Liver (tissue), 9 donors: Measurements from ENCODE around the gene IFT122. TPM values are rescaled to one million over a fixed set of nuclear protein-coding genes. Genes with fewer than 3 reads are reported as not detected.

ENCODE experiments used
- DNase-seq: peaks from one replicate; pipeline ENCODE4 v3.0.0-alpha.2; 2017; ENCODE audit warnings: low spot score
- H3K27ac ChIP-seq, 2 donors: one replicate each; pipeline ENCODE4 v1.7.0; 2013; ENCODE audit warnings: inconsistent platforms in 2 of 2, low read length in 2 of 2, control low read depth in 1 of 2, low read depth in 1 of 2, mild to moderate bottlenecking in 1 of 2
- H3K27me3 ChIP-seq, 4 donors: one replicate each; pipeline versions ENCODE4 v1.6.1 to v1.7.0; 2013; ENCODE audit warnings: low read length in 3 of 4, inconsistent platforms in 1 of 4, mild to moderate bottlenecking in 1 of 4, moderate library complexity in 1 of 4; ENCODE audit not compliant: control insufficient read depth in 4 of 4, insufficient read depth in 4 of 4
- H3K36me3 ChIP-seq, 4 donors: one replicate each; pipeline versions ENCODE4 v1.6.1 to v1.7.0; 2013; ENCODE audit warnings: low read length in 3 of 4, mild to moderate bottlenecking in 3 of 4, low read depth in 1 of 4, moderate library complexity in 1 of 4; ENCODE audit not compliant: control insufficient read depth in 4 of 4, insufficient read depth in 3 of 4
- H3K4me1 ChIP-seq, 4 donors: one replicate each; pipeline versions ENCODE4 v1.6.1 to v1.7.0; 2013; ENCODE audit warnings: low read length in 3 of 4, mild to moderate bottlenecking in 3 of 4, moderate library complexity in 1 of 4; ENCODE audit not compliant: control insufficient read depth in 4 of 4, insufficient read depth in 4 of 4
- H3K4me3 ChIP-seq, 3 donors: one replicate each; pipeline versions ENCODE4 v1.6.1 to v1.7.0; 2013; ENCODE audit warnings: low read length in 3 of 3, control low read depth in 1 of 3, low read depth in 1 of 3, mild to moderate bottlenecking in 1 of 3
- H3K9ac ChIP-seq, 2 donors: one replicate each; pipeline ENCODE4 v1.7.0; 2013; ENCODE audit warnings: low read length in 2 of 2, mild to moderate bottlenecking in 2 of 2, moderate library complexity in 2 of 2, control low read depth in 1 of 2, low read depth in 1 of 2
- H3K9me3 ChIP-seq, 4 donors: one replicate each; pipeline versions ENCODE4 v1.6.1 to v1.7.0; 2013; ENCODE audit warnings: low read length in 3 of 4; ENCODE audit not compliant: control insufficient read depth in 4 of 4
- ATF3 ChIP-seq: IDR thresholded peaks from 2 replicates; pipeline ENCODE4 v1.6.1; 2016; ENCODE audit warnings: antibody characterized with exemption
- CTCF ChIP-seq: fragments of 150-350 bp; IDR thresholded peaks from 2 replicates; pipeline ENCODE4 v1.5.1; 2017; ENCODE audit warnings: improper control_type of control experiment, low read depth, low read length; ENCODE audit not compliant: missing input control
- FOXA2 ChIP-seq: IDR thresholded peaks from 2 replicates; pipeline ENCODE4 v1.6.1; 2016; ENCODE audit warnings: antibody characterized with exemption
- JUND ChIP-seq, 2 donors: IDR thresholded peaks; 2 replicates each; pipeline ENCODE4 v1.6.1; 2016; ENCODE audit warnings: antibody characterized with exemption in 2 of 2
- REST ChIP-seq: IDR thresholded peaks from 2 replicates; pipeline ENCODE4 v1.6.1; 2016; ENCODE audit warnings: antibody characterized with exemption, mild to moderate bottlenecking
- SP1 ChIP-seq: IDR thresholded peaks from 2 replicates; pipeline ENCODE4 v1.6.1; 2018; ENCODE audit warnings: antibody characterized with exemption, mild to moderate bottlenecking
- YY1 ChIP-seq: IDR thresholded peaks from 2 replicates; pipeline ENCODE4 v1.6.1; 2016; ENCODE audit warnings: antibody characterized with exemption, mild to moderate bottlenecking
- ZBTB33 ChIP-seq: IDR thresholded peaks from 2 replicates; pipeline ENCODE4 v1.6.1; 2016; ENCODE audit warnings: antibody characterized with exemption
- WGBS: extraction: QIAGEN DNeasy Blood & Tissue Kit; methylation state at CpG from one replicate; pipeline ENCODE4 v1.1.7; 2013; 5-methylcytosine and 5-hydroxymethylcytosine counted together
- polyA plus RNA-seq, 2 donors: library from polyadenylated mRNA; stranded (reverse) in 1 of 2; unstranded in 1 of 2; fragments of 200-250 nt in 1 of 2; fragments of >200 nt in 1 of 2; fragmentation: Nextera tagmentation in 1 of 2; extraction: Ambion mirVana in 1 of 2; gene quantifications; one replicate each; pipeline versions ENCODE4 v1.2.1 to v1.2.3, GENCODE V29; 2013 to 2015
- total RNA-seq, 2 donors: library from RNA; depleted of rRNA; stranded (reverse); fragments of >200 nt; gene quantifications; one replicate each; pipeline ENCODE4 v1.2.3, GENCODE V29; 2014
- donor health status: healthy.
- donor health status: healthy.
- donor health status: healthy.
- donor health status: healthy.
- donor health status: healthy.

Gene IFT122
- total and polyA plus RNA-seq, 4 donors, result 3.3 to 25.8 (median 10.6) TPM

GRCh38 chr3:129463716-129464115 lies 23.7 kb downstream of the IFT122 start:
- DNase-seq, result no peak
- H3K4me1 ChIP-seq, result peaks cover 15 to 39% (median 28%) of the 10 kb centered on the region in 4 donors

More at GRCh38 chr3:129463716-129464115, 23.7 kb downstream of the IFT122 start:
- 87% methylated on average over 4 of the region's 4 CpGs for WGBS
- H3K36me3 ChIP-seq, result peaks cover 0 to 2% (median 0%) of the 10 kb centered on the region in 4 donors
- no peak overlapping the region for H3K9ac ChIP-seq
- no peak overlapping the region for H3K27ac ChIP-seq
- no peaks in the 10 kb centered on the region for H3K9me3 ChIP-seq
- no peaks in the 10 kb centered on the region for H3K27me3 ChIP-seq
- TF ChIP-seq REST, result no peak
- no peak for TF ChIP-seq YY1
- no peak for TF ChIP-seq FOXA2
- TF ChIP-seq ATF3, result no peak
- no peak for TF ChIP-seq SP1
- TF ChIP-seq ZBTB33, result no peak
- no peak for TF ChIP-seq JUND (IDR thresholded peaks at IDR 0.05)
- no peak for TF ChIP-seq CTCF
- no peak overlapping the region for H3K4me3 ChIP-seq
